ENCODE results near the gene FBXW11. TPM values are rescaled to one million over a fixed set of nuclear protein-coding genes. Genes with fewer than 3 reads are reported as not detected.

The FBXW11 gene
- total and polyA plus RNA-seq, 12 donors = 5.3 to 108 (median 76.6) TPM

DNA sequence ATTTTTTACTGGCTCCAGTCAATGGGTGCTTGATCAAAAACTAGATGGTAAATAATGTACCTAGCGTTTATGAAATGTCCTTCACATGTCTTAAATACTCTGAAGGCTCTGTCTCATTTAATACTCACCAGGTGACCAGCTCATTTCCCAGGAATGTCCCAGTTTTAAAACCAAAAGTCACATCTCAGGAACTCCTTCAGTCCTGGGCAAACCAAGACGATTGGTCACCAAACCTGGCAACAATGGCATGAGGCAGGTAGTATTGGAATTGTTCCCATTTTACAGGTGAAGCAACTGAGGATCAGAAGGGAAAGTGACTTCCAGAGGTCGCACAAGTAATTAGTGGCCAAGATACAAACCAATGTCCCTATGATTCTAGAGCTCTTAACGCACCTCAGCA lies 193.2 kb downstream of the FBXW11 start:
- Histone ChIP-seq H3K4me3 (no peak overlapping the region), H3K9me3 (peaks cover 0 to 23% (median 13%) of the 10 kb centered on the region in 11 donors), H3K27me3 (peaks cover 0 to 7% (median 0%) of the 10 kb centered on the region in 7 donors), H3K4me1 (no peaks in the 10 kb centered on the region), H3K36me3 (no peaks in the 10 kb centered on the region), H3K27ac (no peak overlapping the region)
- ATAC-seq (no peak), DNase-seq (no peak)
- 90 to 93% methylated on average over 4 of the region's 4 CpGs for WGBS, 2 donors
- TF ChIP-seq, protein P1, sequence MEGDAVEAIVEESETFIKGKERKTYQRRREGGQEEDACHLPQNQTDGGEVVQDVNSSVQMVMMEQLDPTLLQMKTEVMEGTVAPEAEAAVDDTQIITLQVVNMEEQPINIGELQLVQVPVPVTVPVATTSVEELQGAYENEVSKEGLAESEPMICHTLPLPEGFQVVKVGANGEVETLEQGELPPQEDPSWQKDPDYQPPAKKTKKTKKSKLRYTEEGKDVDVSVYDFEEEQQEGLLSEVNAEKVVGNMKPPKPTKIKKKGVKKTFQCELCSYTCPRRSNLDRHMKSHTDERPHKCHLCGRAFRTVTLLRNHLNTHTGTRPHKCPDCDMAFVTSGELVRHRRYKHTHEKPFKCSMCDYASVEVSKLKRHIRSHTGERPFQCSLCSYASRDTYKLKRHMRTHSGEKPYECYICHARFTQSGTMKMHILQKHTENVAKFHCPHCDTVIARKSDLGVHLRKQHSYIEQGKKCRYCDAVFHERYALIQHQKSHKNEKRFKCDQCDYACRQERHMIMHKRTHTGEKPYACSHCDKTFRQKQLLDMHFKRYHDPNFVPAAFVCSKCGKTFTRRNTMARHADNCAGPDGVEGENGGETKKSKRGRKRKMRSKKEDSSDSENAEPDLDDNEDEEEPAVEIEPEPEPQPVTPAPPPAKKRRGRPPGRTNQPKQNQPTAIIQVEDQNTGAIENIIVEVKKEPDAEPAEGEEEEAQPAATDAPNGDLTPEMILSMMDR (IDR thresholded peaks at IDR 0.05) = no peak
- intact Hi-C loops (cut with DNase I) = loop anchor here in 1 of 10 donors (5.0 kb wide), 1 partner anchor 1141 kb away; no protein-coding TSS in a partner anchor

Other genes starting within 250 kb of the FBXW11 start
- gene SMIM23, start 220.8 kb downstream of the FBXW11 start, total RNA-seq = not detected
- gene SMIM23, start 220.8 kb downstream of the FBXW11 start, polyA plus RNA-seq = not detected
- 10 to 100 TPM in 5 of 10 donors, 1 to 10 TPM in 5; 5.6 to 22.3 (median 9.8) TPM for gene STK10, start 181.6 kb upstream of the FBXW11 start, total RNA-seq
- gene STK10, start 181.6 kb upstream of the FBXW11 start, polyA plus RNA-seq = 10 to 100 TPM in 1 of 2 donors, 1 to 10 TPM in 1; 9.3 to 10.8 TPM
- not detected for gene EFCAB9, start 187.5 kb upstream of the FBXW11 start, total RNA-seq
- not detected for gene EFCAB9, start 187.5 kb upstream of the FBXW11 start, polyA plus RNA-seq

Measured in heart right ventricle (tissue), 16 donors.